ENCODE data around the gene WDR59.

DNA sequence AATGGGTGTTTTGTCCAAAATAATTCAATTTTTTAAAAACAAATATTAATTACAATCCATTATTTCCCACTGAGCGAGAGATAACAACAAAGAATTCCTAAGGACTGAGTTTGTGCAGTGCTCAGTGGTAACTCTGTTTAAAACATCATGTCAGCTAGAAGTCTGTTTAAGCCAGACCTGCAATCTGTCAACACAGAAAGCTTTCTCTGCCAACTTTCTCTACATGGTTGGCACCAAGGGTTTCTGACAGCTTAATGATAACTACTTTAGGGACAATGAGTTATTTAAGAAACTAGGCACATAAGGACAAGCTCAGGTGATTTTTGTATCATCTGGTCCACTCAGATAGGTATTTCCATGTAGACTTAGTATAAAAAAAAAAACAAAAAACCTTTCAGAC, 81.8 kb downstream of the WDR59 start:
- TF ChIP-seq, protein P1, sequence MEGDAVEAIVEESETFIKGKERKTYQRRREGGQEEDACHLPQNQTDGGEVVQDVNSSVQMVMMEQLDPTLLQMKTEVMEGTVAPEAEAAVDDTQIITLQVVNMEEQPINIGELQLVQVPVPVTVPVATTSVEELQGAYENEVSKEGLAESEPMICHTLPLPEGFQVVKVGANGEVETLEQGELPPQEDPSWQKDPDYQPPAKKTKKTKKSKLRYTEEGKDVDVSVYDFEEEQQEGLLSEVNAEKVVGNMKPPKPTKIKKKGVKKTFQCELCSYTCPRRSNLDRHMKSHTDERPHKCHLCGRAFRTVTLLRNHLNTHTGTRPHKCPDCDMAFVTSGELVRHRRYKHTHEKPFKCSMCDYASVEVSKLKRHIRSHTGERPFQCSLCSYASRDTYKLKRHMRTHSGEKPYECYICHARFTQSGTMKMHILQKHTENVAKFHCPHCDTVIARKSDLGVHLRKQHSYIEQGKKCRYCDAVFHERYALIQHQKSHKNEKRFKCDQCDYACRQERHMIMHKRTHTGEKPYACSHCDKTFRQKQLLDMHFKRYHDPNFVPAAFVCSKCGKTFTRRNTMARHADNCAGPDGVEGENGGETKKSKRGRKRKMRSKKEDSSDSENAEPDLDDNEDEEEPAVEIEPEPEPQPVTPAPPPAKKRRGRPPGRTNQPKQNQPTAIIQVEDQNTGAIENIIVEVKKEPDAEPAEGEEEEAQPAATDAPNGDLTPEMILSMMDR (IDR thresholded peaks at IDR 0.05), result no peak
- peak in 1 of 4 donors; percentile 49 for TF ChIP-seq POLR2AphosphoS5 (IDR thresholded peaks at IDR 0.05)
- no peak for TF ChIP-seq EP300 (IDR thresholded peaks at IDR 0.05)
